ENCODE data around the gene DYNLRB1. TPM values are rescaled to one million over a fixed set of nuclear protein-coding genes. Genes with fewer than 3 reads are reported as not detected.

Gene DYNLRB1
- total and polyA plus RNA-seq, 2 of the 13 experiments (the other 11 are each of a cell fraction or from before 2014, with no cell fraction given) = 140 to 244 TPM

DNA sequence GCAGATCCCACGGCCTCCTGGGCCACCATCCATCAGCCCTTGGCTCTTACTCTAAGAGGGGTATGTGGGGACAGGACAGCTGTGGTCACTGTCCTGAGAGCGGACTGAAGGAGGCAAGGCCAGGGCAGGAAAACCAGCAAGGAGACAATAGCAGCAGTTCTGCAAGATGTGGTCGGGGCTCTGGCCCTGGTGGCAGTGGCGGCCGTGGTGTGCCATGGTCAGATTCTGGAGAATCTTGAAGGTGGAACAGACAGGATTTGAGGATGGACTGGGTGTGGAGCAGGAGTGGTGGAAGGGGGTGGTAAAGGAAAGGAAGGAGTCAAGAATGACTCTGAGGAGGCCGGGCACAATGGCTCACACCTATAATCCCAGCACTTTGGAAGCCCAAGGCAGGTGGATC lies 36.3 kb downstream of the DYNLRB1 start:
- no peaks in the 10 kb centered on the region for H3K36me3 ChIP-seq (replicated peaks in 1 of 2; ENCODE audit: control insufficient read depth in 1 of 2, insufficient read depth in 2 of 2, low read length in 2 of 2)
- H3K27me3 ChIP-seq (ENCODE audit: control insufficient read depth in 1 of 2, insufficient read depth in 2 of 2, low read length in 2 of 2) = no peaks in the 10 kb centered on the region
- no peak overlapping the region for H2AFZ ChIP-seq (ENCODE audit: low read length)
- ATAC-seq = no peak
- no peak overlapping the region for H3K27ac ChIP-seq (ENCODE audit: extremely low read length, insufficient read depth, low read length)
- no peak overlapping the region for H3K4me3 ChIP-seq (replicated peaks in 1 of 3; ENCODE audit: insufficient read depth in 1 of 3, low read depth in 2 of 3, low read length in 3 of 3)
- POLR2A ChIA-PET = no interaction called here
- CTCF ChIA-PET (ENCODE audit: low intra/inter-chr PET ratio, low total read pairs) = no interaction called here
- H4K20me1 ChIP-seq (ENCODE audit: insufficient read depth, low read length) = no peaks in the 10 kb centered on the region
- no peaks in the 10 kb centered on the region for H3K9me3 ChIP-seq (ENCODE audit: low read length)
- DNase-seq (ENCODE audit: low spot score) = no peak
- no TSS peak for BruUV-seq (replicated peaks)
- no peak overlapping the region for H3K9ac ChIP-seq (ENCODE audit: insufficient read depth, low read depth, low read length)
- peaks cover 24% of the 10 kb centered on the region for H3K4me1 ChIP-seq (ENCODE audit: insufficient read depth, low read length)
- 83% methylated on average over 6 of the region's 6 CpGs for WGBS (ENCODE audit: low lambda C conversion rate)
- no peaks in the 10 kb centered on the region for H3K79me2 ChIP-seq (ENCODE audit: insufficient read depth, low read length)
- in situ Hi-C loops (cut with HindIII; ENCODE audit: extremely low pct_ligation_motif_present, low pct_unique_long_range_greater_than_20kb) = no loop called here
- intact Hi-C loops (cut with micrococcal nuclease; ENCODE audit: unreplicated experiment) = no loop called here
- FAIRE-seq = no peak
- no peak overlapping the region for H3K4me2 ChIP-seq (ENCODE audit: low read depth, low read length)
- TF ChIP-seq NR2F2 (IDR thresholded peaks at IDR 0.05; ENCODE audit: borderline replicate concordance, low read depth) = no peak
- no peak for TF ChIP-seq ELF3 (CRISPR knock-in tag; IDR thresholded peaks at IDR 0.05)
- TF ChIP-seq ZNF784 (CRISPR knock-in tag; IDR thresholded peaks at IDR 0.05; ENCODE audit: borderline replicate concordance) = no peak
- no peak for TF ChIP-seq DNMT3B (CRISPR knock-in tag; conservative IDR thresholded peaks at IDR 0.05)
- no peak for TF ChIP-seq TOE1 (CRISPR knock-in tag; IDR thresholded peaks at IDR 0.05)
- no peak for TF ChIP-seq ZNF704 (CRISPR knock-in tag; IDR thresholded peaks at IDR 0.05; ENCODE audit: borderline replicate concordance)
- no peak for TF ChIP-seq KAT7 (CRISPR knock-in tag; IDR thresholded peaks at IDR 0.05; ENCODE audit: borderline replicate concordance)
- no peak for TF ChIP-seq POLR2A (IDR thresholded peaks at IDR 0.05; ENCODE audit: insufficient read depth in 1 of 2, low read depth in 2 of 2, low read length in 2 of 2)
- TF ChIP-seq DR1 (CRISPR knock-in tag; IDR thresholded peaks at IDR 0.05) = peak; percentile 6; the same call in 1 of the 2 replicates
- 0 out of 2 replicates have a peak, but pooled peaks have one; percentile 45 for TF ChIP-seq ZZZ3 (CRISPR knock-in tag; IDR thresholded peaks at IDR 0.05; ENCODE audit: borderline replicate concordance)
- TF ChIP-seq, protein P1, sequence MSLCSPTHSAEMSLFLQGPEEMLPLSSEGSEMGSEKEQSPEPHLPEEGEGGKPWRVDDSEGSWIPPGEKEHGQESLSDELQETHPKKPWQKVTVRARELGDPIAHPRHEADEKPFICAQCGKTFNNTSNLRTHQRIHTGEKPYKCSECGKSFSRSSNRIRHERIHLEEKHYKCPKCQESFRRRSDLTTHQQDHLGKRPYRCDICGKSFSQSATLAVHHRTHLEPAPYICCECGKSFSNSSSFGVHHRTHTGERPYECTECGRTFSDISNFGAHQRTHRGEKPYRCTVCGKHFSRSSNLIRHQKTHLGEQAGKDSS (CRISPR knock-in tag; IDR thresholded peaks at IDR 0.05; ENCODE audit: borderline replicate concordance, low read depth) = no peak
- TF ChIP-seq ZNF296 (CRISPR knock-in tag; conservative IDR thresholded peaks at IDR 0.05) = no peak
- no peak for TF ChIP-seq TFDP1 (CRISPR knock-in tag; IDR thresholded peaks at IDR 0.05; ENCODE audit: borderline replicate concordance)
- TF ChIP-seq ASH2L (IDR thresholded peaks at IDR 0.05; ENCODE audit: insufficient read length, low read depth, low read length) = no peak
- TF ChIP-seq, protein P2, sequence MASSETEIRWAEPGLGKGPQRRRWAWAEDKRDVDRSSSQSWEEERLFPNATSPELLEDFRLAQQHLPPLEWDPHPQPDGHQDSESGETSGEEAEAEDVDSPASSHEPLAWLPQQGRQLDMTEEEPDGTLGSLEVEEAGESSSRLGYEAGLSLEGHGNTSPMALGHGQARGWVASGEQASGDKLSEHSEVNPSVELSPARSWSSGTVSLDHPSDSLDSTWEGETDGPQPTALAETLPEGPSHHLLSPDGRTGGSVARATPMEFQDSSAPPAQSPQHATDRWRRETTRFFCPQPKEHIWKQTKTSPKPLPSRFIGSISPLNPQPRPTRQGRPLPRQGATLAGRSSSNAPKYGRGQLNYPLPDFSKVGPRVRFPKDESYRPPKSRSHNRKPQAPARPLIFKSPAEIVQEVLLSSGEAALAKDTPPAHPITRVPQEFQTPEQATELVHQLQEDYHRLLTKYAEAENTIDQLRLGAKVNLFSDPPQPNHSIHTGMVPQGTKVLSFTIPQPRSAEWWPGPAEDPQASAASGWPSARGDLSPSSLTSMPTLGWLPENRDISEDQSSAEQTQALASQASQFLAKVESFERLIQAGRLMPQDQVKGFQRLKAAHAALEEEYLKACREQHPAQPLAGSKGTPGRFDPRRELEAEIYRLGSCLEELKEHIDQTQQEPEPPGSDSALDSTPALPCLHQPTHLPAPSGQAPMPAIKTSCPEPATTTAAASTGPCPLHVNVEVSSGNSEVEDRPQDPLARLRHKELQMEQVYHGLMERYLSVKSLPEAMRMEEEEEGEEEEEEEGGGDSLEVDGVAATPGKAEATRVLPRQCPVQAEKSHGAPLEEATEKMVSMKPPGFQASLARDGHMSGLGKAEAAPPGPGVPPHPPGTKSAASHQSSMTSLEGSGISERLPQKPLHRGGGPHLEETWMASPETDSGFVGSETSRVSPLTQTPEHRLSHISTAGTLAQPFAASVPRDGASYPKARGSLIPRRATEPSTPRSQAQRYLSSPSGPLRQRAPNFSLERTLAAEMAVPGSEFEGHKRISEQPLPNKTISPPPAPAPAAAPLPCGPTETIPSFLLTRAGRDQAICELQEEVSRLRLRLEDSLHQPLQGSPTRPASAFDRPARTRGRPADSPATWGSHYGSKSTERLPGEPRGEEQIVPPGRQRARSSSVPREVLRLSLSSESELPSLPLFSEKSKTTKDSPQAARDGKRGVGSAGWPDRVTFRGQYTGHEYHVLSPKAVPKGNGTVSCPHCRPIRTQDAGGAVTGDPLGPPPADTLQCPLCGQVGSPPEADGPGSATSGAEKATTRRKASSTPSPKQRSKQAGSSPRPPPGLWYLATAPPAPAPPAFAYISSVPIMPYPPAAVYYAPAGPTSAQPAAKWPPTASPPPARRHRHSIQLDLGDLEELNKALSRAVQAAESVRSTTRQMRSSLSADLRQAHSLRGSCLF (CRISPR knock-in tag; IDR thresholded peaks at IDR 0.05; ENCODE audit: borderline replicate concordance) = no peak
- no peak for TF ChIP-seq RFXAP (CRISPR knock-in tag; IDR thresholded peaks at IDR 0.05; ENCODE audit: borderline replicate concordance)

Measured in HepG2 (cell line).